GM21717 (cell line): ENCODE results near the gene P4HB.
A peak's percentile ranks its signal among the peaks of the same experiment; 100 is the strongest.

Source experiments
- ATAC-seq: cut with Tn5 transposase; IDR thresholded peaks from one replicate; pipeline ENCODE4 v1.9.1; 2021; ENCODE audit warnings: mild to moderate bottlenecking, moderate library complexity; ENCODE audit not compliant: unreplicated experiment

The P4HB gene

DNA sequence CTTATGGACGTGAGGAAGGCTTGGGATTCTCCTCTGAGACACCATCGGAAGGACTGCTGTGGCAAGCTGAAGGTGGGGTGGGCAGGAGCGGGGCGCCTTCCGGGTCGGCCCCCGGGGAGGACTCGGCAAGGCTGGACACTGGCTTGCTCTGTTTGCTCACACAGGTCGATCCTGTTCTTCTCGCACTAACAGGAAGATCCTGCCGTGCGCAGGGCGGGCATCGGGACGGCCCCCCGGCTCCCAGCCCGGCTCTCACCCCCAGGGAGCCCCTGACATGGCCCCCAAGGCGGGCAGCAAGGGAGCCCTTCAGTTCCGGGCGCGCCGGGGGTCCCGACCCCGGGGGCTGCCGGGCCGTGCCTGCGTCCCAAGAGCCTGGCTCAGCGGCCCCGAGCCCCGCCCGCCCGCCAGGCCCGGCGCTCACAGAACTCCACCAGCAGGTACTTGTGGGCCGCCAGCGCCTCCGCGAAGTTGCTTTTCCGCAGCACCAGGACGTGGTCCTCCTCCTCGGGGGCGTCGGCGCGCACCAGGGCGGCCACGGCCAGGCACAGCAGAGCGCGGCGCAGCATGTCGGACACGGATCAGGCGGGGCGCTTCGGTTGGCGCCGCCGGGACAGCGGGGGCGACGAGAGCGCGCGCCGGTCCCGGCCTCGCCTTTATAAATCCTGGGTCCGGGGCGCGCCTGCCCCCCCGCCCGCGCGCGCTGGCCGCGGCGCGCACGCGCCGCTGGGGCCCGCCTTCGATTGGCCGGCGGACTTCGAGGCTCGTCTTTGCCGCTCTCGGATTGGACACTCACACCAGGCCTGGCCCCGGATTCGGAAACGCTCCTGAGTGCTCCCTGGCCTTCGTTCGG lies at the start of gene P4HB:
Gene P4HB (minus strand): TSS at position 630 of the 850 bp plus-strand sequence. CDS start 64 bp downstream, at position 566.
- peak; percentile 6 for ATAC-seq

- ATAC-seq = no peak
Measured at GRCh38 chr17:81909231-81909630, 48.9 kb upstream of the P4HB start.

- ATAC-seq = no peak
Measured at GRCh38 chr17:81908793-81909192, 48.5 kb upstream of the P4HB start.

DNA sequence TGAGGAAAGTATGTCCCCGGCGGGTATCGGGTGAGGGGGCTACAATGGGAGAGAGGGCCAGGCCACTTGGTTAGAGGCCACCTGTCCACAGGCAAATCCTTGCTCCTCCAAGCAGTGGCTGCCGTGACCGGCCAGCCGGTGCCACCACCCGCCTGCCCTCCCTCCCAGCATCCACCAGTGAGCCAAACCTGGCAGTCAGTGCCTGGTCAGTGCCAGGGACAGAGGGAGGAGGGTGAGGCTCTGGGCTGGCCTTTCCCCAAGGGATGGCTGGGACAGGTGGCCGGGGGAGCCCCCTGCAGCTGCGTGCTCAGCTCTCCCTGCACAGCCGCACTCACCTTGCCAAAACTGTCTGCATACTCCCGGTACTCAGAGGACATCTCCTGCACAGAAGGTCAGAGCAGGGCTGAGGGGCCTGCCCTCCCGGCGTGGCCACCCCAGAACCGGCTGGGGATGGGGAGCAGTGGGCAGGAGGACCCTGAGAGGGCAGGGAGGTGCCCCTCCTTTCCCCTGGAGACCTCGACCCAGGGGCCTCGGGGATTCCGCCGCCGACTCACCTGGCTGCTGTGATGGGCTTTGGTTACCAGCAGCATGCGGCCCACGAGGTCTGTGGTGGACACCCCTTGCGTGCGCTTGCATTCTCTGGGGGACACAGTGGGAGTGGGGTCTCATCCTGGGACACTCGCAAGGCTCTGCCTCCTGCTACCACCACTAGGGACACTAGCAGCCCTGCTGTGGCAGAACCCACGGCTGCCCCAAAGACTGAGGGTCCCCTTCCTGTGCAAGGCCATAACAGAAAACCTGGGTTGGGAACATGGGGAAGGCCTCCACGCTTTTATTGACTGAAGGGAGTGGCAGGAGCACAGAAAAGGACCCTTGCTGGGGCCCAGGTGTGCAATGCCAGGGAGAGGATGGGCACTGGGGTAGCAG lies 47.1 kb upstream of the P4HB start:
- no peak for ATAC-seq

GRCh38 chr17:81906476-81907218 lies 46.3 kb upstream of the P4HB start:
- no peak for ATAC-seq

DNA sequence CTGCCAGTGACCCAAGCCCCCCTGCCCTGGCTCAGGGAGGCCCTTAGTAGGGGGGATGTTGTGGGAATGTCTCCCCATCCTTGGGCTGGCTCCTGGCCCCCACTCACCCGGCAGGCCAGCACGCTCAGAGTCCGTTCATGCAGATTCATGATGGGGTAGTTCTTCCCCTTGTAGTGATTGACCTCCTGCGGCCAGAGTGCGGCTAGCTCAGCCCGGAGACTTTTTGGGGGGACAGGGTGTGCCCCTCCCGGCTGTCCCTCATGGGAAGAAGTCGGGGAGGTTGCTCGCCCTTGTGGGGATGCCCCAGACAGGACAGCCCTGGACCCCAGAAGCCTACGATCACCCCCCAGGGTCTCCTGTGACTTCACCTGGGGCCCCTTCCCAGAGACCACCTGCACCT lies 45.7 kb upstream of the P4HB start:
- no peak for ATAC-seq

GRCh38 chr17:81905424-81905875 lies 45.1 kb upstream of the P4HB start:
- ATAC-seq = no peak

DNA sequence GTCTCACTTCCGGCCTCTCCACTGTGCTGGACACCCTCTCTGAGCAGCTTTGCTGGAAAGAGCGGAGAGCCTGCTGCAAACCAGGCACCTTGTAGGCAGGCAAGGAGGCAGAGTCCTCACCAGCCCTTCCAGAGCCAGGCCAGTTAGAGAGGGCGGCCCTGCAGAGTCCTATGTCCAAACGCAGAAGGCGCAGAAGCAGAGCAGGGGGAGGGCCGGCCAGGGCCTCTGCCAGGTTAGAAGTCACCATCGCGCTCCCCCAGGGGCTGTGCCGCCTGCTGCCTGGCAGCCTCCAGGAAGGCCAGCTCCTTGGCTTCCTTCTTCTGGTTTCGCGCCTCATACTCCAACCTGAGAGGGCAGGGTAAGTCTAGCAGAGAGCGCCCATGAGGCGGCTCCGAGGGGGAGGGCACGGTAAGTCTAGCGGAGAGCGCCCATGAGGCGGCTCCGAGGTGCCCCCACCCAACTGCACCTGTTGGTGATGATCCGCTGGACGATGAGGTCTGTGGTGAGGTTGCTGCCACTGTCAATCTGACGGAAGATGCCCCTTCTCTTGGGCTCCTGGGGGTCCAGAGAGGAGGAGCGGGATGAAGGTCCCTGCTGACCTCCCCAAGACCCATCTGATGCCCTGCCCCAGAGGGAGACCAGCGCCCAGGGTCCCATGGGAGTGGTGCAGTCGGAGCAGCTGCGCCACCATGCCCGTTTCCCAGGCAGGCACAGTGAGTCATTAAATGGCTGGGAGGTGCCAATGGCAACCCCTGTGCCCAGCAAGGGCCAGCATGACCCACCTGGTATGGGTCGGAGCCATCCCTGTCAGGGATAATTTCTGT lies 44.5 kb upstream of the P4HB start:
- no peak for ATAC-seq

DNA sequence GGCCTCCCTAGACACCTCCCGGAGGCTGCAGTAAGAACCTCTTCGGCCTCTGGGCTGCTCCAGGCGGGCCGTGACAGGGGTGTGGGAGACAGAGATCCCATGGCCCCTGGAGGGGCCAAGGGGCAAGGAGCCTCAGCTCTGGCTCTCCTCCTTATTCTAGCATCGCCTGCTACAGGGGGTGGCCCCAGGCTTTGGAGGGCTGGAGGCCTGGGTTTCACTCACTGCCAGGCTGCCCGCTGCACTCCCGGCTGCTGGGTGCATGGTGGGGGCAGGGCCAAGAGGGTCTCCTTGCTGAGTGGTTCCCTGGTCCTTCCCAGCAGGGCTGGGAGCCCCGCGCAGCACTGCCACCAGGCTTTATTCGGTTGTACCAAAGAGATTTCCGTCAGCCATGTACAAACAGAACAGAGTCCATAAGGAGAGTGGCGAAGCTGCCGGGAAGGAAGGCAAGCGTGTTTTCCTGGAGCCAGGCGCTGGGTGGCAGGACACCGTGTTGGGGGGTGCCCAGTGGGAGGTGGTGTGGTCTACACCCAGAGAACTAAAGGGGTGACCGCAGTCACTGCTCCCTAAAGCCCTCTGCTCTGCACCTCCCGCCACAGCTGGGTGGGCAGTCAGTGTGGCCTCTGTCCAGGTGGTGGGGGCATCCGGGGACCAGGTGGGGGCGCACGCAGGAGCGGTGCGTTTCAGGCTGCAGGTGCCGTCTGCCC lies 43.7 kb upstream of the P4HB start:
- no peak for ATAC-seq

DNA sequence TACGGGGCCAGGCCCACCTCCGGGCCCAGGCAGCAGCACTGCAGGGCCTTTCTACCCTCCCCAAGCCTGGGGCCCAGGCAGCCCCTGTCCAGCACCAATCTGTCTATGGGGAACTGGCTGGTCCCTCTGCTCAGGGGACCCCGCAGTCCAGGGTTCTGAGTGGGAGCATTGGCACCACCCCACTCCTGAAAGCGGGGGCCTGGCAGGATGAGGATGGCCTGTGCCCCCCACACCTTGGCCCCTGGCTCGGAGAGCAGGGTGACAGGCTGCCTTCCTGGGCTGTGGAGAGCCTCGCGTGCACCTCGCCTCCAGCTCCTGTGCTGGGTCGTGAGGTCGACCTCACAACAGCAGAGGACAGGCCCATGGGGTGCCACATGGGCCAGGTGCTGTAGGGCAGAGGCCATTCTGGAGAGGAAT lies 43.1 kb upstream of the P4HB start:
- no peak for ATAC-seq

DNA sequence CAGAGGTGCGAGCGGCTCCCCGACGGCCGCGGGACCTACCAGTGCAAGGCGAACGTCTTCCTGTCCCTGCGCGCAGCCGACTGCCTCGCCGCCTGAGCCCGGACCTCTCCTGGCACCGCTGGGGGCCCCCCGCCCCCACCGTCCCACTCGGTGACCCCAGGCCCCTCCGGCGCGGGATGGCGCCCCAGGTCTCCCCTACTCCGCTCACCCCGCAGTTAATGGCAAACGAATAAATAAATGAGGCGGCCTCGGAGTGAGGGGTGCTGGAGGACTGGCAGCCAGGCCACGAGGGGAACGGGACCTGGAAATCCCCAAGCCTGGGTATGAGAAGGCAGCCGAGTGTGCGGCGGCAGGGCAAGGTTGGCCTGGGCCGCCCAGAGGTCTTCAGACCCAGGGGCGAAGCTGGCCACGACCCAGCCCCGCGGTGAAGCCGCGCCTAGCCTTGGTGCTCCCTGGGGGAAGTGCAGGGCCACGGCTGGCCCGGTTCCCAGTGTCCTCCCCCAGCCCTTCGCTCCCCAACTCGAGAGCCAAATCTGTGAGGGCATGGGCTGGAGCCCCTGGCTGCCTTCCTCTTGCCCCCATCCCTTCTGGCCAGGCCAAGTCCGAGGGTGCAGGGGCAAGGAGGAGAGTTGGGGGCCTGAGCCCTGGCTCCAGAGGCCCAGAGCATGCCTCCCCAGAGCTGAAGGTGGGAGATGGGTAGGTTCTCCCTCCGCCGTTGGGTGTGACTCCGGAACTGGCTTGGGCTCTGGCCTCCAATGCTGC lies 42.5 kb upstream of the P4HB start:
- ATAC-seq = no peak

DNA sequence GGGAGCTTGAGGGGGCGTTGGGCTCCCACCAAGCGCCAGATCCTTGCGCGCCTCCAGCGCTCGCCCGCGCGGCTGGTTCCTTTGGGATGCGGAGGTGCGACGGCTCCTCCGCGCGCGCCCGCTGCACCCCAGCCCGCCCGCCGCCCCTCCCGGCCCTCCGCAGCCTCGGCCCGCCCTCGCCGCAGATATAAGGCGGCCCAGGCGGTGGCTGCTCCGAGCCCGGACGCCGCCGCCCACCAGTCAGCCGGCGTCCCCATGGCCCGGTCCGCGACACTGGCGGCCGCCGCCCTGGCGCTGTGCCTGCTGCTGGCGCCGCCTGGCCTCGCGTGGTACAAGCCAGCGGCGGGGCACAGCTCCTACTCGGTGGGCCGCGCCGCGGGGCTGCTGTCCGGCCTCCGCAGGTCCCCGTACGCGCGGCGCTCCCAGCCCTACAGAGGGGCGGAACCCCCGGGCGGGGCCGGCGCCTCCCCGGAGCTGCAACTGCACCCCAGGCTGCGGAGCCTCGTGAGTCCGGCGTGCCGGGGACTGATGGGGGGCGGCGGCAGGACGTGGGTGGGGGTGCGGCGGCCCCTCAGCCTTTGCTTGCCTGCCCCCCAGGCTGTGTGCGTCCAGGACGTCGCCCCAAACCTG lies 41.8 kb upstream of the P4HB start, which contains the start of gene NPB:
Gene NPB (plus strand): TSS at position 216 of the 630 bp plus-strand sequence. CDS start 40 bp downstream, at position 256.
- no peak for ATAC-seq

- ATAC-seq = no peak
Measured at GRCh38 chr17:81901167-81902022, 41.1 kb upstream of the P4HB start.

GRCh38 chr17:81900181-81900820 lies 40.0 kb upstream of the P4HB start:
- ATAC-seq = no peak

DNA sequence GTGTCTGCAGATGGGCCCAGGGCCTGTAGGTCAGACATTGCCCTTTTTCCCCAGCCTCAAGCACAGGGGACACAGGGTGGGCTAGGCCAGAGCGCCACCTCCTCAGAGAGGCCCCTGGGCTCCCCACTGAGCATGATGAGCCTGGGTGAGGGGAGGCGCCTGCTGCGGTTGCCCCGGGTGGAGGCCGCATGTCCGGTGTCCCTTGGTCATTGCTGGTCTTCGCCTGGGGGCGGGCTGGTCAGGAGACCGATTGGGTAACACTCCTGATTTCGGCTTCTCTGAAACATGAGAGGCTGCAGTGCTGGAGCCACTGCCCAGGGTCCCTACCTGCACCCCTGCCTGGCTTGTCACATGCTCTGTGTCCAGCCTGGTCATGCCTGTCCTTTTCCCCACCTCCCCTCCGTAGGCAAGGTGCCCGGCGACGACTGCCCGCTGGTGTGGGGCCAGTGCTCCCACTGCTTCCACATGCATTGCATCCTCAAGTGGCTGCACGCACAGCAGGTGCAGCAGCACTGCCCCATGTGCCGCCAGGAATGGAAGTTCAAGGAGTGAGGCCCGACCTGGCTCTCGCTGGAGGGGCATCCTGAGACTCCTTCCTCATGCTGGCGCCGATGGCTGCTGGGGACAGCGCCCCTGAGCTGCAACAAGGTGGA lies 39.3 kb upstream of the P4HB start:
- ATAC-seq = no peak

DNA sequence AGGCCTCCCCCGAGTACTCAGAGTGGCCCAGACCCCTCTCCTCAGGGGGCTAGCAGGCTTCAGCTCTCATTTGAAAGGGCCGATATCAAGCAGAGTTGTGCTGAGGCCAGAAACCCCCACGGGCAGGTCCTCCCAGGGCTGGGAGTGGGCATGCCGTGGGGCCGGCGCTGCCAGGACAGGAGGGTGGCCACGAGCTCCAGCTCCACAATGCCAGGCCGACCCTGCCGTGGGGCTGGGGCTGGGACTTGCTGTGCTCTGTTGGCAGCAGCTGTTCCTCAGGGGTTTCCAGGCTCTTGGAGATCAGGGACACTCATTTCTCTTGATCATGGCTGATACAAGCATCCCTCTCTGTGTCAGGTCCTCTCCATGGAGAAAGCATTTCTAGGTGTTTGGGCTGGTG lies 38.5 kb upstream of the P4HB start:
- ATAC-seq = no peak
